ENCODE results near the gene DLX6.

DNA sequence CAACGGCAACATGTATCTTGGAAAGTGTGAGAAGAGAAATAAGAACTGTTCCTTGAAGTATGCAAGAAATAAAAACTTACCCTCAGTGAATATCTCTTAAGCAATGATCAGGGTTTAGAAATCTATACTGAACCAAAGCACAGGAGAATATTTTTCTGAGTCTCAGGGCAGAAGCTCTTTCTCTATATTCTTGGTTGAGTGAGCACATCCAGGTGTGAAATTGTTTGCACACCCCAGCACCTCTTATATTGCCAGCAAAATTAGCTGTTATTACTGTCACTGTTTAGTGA, 8.4 kb downstream of the DLX6 start:
- no peak for TF ChIP-seq POLR2A (IDR thresholded peaks at IDR 0.05)
- TF ChIP-seq, protein P1, sequence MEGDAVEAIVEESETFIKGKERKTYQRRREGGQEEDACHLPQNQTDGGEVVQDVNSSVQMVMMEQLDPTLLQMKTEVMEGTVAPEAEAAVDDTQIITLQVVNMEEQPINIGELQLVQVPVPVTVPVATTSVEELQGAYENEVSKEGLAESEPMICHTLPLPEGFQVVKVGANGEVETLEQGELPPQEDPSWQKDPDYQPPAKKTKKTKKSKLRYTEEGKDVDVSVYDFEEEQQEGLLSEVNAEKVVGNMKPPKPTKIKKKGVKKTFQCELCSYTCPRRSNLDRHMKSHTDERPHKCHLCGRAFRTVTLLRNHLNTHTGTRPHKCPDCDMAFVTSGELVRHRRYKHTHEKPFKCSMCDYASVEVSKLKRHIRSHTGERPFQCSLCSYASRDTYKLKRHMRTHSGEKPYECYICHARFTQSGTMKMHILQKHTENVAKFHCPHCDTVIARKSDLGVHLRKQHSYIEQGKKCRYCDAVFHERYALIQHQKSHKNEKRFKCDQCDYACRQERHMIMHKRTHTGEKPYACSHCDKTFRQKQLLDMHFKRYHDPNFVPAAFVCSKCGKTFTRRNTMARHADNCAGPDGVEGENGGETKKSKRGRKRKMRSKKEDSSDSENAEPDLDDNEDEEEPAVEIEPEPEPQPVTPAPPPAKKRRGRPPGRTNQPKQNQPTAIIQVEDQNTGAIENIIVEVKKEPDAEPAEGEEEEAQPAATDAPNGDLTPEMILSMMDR (IDR thresholded peaks at IDR 0.05) = no peak
